HG03025 (cell line): Measurements from ENCODE around the gene LAIR2.
"Not testable (repeated sequence)": the region's sequence is repeated elsewhere in the genome, so short reads cannot be mapped to it uniquely, and the experiment has no call there.

ENCODE experiments used
- ATAC-seq: cut with Tn5 transposase; IDR thresholded peaks from one replicate; pipeline ENCODE4 v1.9.1; 2021; ENCODE audit warnings: mild to moderate bottlenecking, moderate library complexity; ENCODE audit not compliant: unreplicated experiment, low FRiP score

Gene LAIR2

DNA sequence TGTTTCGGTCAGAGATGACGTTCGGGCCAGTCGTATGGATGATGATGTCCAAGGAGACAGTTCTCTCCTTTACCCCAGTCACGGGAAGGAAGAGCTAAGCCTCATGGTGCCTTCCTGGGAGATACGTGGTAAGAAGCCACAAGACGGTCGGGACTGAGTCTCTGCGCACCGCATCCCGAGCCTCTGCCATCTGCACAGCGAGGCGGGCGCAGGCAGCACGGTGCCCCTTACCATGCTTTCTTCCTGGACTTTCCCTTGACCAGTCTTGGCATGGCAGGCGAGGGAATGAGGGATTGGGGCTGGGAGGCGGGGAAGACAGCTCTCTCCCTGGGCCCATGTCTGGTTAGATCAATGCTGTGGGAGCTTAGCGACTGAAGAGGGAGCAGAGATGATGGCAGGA is 10.1 kb upstream of the LAIR2 start:
- ATAC-seq = no peak

DNA sequence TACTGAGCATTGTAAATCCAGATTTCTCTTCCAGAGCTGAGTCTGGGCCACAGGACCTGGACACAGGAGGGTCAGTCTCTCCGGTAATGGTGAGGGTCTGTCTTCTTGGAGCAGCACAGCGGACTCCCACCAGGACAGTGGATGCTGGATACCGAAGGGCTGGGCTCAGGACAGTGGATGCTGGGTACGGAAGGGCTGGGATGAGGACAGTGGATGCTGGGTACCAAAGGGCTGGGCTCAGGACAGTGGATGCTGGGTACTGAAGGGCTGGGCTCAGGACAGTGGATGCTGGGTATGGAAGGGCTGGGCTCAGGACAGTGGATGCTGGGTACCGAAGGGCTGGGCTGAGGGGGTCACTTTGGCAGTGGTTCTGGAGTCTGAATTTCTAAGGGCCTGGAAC is 9.6 kb upstream of the LAIR2 start:
- not testable (repeated sequence) for ATAC-seq

DNA sequence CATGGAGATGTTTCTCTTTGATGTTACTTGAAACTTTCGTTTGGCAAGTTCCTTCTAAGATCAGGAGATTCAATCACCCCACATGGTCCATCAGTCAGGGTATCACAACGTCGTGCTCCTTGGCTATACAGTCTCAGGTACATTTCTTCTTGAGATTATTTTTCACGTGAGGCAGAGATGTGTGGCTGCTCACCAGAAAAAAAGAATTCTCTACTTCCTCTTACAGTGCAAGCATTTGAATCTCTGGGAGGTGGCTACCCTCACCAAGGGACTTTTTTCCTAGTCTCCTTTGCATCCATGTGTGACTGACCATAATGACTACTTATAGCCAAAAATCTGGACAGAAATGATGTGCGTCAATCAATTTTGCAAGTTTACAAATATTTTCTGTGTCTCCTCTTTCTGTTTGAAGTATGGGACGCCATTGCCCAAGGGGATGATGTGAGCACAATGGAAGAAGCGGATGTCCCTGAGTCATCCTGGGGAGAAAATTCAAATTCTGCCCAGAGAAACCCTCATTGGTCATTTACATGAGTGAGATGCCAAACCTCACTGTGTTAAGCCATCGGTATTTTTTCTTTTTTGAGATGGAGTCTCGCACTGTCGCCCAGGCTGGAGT is 8.6 kb upstream of the LAIR2 start:
- no peak for ATAC-seq

- not testable (repeated sequence) for ATAC-seq
Observed at GRCh38 chr19:54495284-54495683, 7.3 kb upstream of the LAIR2 start.

GRCh38 chr19:54497747-54498450 is 4.7 kb upstream of the LAIR2 start:
- not testable (repeated sequence) for ATAC-seq

DNA sequence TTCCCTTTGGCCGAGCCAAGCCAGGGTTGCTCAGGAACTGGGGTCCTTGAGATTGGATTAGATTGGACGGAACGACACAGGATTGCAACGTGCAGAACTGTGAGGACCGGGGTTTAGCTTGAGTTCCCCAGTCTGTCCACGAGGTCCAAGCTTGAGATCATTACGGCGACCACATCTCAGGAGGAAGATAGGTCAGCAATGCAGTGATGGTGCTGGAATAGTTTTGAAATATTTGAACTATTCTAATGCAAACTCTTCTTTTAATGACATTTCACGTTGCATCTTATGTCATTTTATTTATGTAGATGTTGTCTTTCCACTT is 4.2 kb upstream of the LAIR2 start:
- ATAC-seq = not testable (repeated sequence)

GRCh38 chr19:54505542-54505941 is 2.9 kb downstream of the LAIR2 start:
- not testable (repeated sequence) for ATAC-seq

DNA sequence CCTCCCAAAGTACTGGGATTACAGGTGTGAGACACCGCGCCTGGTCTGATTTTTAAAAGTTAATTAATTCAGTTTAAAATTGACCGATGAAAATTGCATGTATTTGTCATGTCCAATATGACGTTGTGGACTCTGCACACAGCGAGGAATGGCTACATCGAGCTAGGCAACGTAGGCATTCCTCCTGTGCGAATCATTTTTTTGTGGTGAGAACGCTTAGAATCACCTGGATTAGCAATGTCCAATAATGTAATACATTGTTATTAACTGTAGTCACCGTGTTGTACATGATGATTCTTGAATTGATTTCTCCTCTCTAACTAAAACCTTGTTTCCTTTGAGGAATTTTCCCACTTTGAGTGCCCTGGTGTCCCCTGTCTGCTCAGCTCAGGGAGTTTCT is 3.4 kb downstream of the LAIR2 start:
- no peak for ATAC-seq

GRCh38 chr19:54507038-54507717 is 4.5 kb downstream of the LAIR2 start:
- not testable (repeated sequence) for ATAC-seq

DNA sequence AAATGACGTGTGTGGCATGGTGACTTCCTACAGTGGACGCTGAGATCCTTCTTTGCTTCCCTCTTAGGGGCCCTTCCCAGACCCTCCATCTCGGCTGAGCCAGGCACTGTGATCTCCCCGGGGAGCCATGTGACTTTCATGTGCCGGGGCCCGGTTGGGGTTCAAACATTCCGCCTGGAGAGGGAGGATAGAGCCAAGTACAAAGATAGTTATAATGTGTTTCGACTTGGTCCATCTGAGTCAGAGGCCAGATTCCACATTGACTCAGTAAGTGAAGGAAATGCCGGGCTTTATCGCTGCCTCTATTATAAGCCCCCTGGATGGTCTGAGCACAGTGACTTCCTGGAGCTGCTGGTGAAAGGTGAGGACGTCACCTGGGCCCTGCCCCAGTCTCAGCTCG is 5.2 kb downstream of the LAIR2 start:
- no peak for ATAC-seq

GRCh38 chr19:54508487-54508886 is 5.9 kb downstream of the LAIR2 start:
- not testable (repeated sequence) for ATAC-seq

DNA sequence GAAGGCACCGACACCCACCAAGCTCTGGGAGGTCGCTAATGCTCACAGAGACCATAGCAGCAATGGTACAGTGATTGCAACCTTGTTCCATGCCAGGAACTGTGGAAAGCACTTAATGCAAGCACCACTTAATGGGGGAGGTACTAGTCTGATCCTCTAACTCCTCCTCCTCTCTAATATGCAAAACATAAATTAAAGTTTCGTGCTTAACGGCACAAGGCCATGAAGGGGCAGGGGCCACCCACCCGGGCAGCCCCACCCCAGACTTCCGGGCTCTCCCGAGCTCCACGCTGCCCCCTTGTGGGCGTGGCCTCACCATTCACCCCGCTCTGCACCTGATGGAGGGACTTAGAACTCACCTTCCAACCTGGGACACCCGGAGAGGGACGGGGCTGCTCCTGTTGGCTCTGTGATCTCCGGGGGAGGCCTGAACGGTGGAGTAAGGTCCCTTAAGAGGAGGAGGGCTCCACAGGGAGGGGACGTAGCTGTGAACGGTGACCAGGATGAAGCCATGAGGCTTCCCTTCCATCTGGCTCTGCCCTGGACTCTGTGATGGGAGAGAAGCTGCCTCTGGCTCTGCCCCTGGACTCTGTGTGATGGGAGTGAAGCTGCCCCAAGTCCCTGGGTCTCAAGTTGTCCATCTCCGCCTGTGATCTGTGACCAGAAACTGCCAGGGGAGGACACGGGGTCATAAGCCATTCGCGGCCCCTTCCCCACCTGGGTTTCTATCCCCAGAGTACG is 6.7 kb downstream of the LAIR2 start:
- ATAC-seq = not testable (repeated sequence)

GRCh38 chr19:54515156-54515555 is 12.5 kb downstream of the LAIR2 start:
- ATAC-seq = no peak

GRCh38 chr19:54517483-54517882 is 14.9 kb downstream of the LAIR2 start:
- ATAC-seq = no peak

DNA sequence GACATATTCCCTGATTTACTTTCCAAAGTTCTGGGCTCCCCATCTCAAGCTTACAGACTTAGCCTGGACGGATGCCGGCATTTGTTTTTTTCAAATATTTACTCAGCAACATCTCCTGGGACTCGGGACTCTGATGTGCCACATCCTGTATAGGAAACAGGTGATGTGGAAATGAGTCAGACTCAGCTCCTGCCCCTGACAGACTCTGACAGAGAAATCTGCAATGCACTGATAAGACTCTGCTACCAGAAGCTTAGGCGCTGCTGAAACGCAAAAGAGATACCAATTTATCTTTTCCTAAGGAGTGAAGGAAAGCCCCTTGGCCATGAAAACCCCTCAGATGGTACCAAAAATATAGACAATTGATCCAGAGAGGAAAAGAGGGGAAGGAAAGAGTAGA is 16.2 kb downstream of the LAIR2 start:
- no peak for ATAC-seq

GRCh38 chr19:54521022-54521859 is 18.6 kb downstream of the LAIR2 start:
- ATAC-seq = no peak

DNA sequence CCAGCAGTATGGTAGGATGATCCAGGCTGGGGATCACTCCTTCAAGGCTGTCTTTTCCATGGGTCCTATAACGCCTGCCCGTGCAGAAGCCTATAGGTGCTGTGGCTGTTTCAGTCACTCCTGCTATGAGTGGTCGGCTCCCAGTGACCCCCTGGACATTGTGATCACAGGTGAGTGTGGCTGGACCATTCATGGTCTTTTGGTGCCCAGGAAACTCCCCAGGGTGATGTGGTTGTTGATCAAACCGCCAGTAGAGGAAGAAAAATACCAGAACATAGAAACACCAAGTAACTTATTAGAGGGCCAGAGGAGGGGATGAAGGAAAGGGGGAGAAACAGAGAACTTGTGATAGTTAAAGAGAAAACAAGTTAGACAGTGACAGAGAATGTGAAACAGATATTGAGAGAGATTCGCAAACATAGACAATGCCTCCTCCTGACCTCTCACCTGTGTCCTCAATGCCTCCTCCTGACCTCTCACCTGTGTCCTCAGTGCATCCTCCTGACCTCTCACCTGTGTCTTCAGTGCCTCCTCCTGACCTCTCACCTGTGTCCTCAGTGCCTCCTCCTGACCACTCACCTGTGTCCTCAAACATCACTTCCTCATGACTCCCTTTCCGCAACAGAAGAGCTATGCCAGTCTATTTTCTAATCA is 19.4 kb downstream of the LAIR2 start:
- no peak for ATAC-seq

GRCh38 chr19:54523403-54523802 is 20.8 kb downstream of the LAIR2 start:
- ATAC-seq = no peak

GRCh38 chr19:54525636-54526035 is 23.0 kb downstream of the LAIR2 start:
- ATAC-seq = no peak

DNA sequence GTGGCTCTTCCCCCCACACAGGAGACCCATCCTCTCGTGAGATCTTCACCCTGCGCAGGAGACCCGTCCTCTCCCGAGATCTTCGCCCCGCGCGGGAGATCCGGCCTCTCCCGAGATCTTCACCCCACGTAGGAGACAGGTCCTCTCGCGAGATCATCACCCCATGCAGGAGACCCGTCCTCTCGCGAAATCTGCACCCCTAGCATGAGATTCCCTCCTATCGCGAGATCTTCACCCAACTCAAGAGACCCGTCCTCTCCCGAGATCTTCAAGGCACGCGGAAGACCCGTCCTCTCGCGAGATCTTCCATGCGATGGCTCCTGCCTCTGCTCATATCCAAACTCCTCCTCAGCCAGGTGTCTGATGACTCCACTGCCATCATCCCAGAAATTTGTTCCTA is 24.3 kb downstream of the LAIR2 start:
- ATAC-seq = no peak
